Measurements from ENCODE around the gene CLDN24. TPM values are rescaled to one million over a fixed set of nuclear protein-coding genes. Genes with fewer than 3 reads are reported as not detected.
A peak's percentile ranks its signal among the peaks of the same experiment; 100 is the strongest.

CLDN24 gene
- total RNA-seq, 1 experiment from 2014 or later = not detected

GRCh38 chr4:183291070-183291469 lies 31.2 kb downstream of the CLDN24 start:
- TF ChIP-seq CTCF (IDR thresholded peaks at IDR 0.05; ENCODE audit: unreplicated experiment) = no peak
- no peaks in the 10 kb centered on the region for H3K27me3 Mint-ChIP-seq (ENCODE audit: unreplicated experiment)
- H3K36me3 Mint-ChIP-seq (ENCODE audit: insufficient read depth, unreplicated experiment) = no peaks in the 10 kb centered on the region
- DNase-seq = no peak
- peaks cover 33% of the 10 kb centered on the region for H3K4me1 Mint-ChIP-seq (ENCODE audit: low read depth, unreplicated experiment)
- intact Hi-C loops (cut with micrococcal nuclease; ENCODE audit: unreplicated experiment) = no loop called here
- CTCF ChIA-PET = no interaction called here
- no TSS peak for BruUV-seq (replicated peaks)
- no peak overlapping the region for H3K27ac Mint-ChIP-seq (ENCODE audit: unreplicated experiment)
- no peak overlapping the region for H3K4me3 Mint-ChIP-seq (ENCODE audit: low read depth, unreplicated experiment)
- H3K9me3 Mint-ChIP-seq (ENCODE audit: low read depth, unreplicated experiment) = no peaks in the 10 kb centered on the region

DNA sequence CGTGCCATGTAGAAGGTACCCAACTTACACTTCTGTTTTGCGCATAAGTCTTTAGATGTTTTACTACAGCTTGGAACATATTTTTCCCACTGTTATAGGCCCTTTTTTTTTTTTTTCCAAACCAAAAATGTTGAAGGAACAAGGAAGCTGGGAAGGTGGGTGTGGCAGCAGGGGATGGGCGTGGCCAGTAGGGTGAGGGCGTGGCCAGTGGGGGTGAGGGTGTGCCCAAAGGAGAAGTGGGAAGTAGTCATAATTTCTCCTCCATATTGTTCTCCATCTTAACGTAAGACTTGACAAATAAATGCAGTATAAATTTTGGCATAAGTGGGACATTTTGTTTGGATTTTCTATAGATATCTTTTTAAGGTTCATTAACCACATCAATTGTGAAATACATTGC lies 32.5 kb downstream of the CLDN24 start:
- Mint-ChIP-seq H3K9me3 (ENCODE audit: low read depth, unreplicated experiment) (no peaks in the 10 kb centered on the region), H3K4me1 (ENCODE audit: low read depth, unreplicated experiment) (peaks cover 37% of the 10 kb centered on the region), H3K36me3 (ENCODE audit: insufficient read depth, unreplicated experiment) (no peaks in the 10 kb centered on the region), H3K4me3 (ENCODE audit: low read depth, unreplicated experiment) (no peak overlapping the region), H3K27me3 (ENCODE audit: unreplicated experiment) (no peaks in the 10 kb centered on the region), H3K27ac (ENCODE audit: unreplicated experiment) (no peak overlapping the region)
- no peak for TF ChIP-seq CTCF (IDR thresholded peaks at IDR 0.05; ENCODE audit: unreplicated experiment)
- intact Hi-C loops (cut with micrococcal nuclease; ENCODE audit: unreplicated experiment) = loop anchor here (10.0 kb wide), 1 partner anchor 45 kb away; no protein-coding TSS in a partner anchor
- CTCF ChIA-PET = no interaction called here
- peak; percentile 36 for DNase-seq
- no TSS peak for BruUV-seq (replicated peaks)

GRCh38 chr4:183288955-183289354 lies 33.3 kb downstream of the CLDN24 start:
- CTCF ChIA-PET = interaction anchor here (0.5 kb wide), 1 partner anchor 9 kb away, joined by 6 read pairs; no protein-coding TSS in a partner anchor
- BruUV-seq (replicated peaks) = no TSS peak
- Mint-ChIP-seq H3K27me3 (ENCODE audit: unreplicated experiment) (no peaks in the 10 kb centered on the region), H3K36me3 (ENCODE audit: insufficient read depth, unreplicated experiment) (no peaks in the 10 kb centered on the region), H3K4me3 (ENCODE audit: low read depth, unreplicated experiment) (no peak overlapping the region), H3K4me1 (ENCODE audit: low read depth, unreplicated experiment) (peaks cover 37% of the 10 kb centered on the region), H3K27ac (ENCODE audit: unreplicated experiment) (no peak overlapping the region), H3K9me3 (ENCODE audit: low read depth, unreplicated experiment) (no peaks in the 10 kb centered on the region)
- no peak for DNase-seq
- intact Hi-C loops (cut with micrococcal nuclease; ENCODE audit: unreplicated experiment) = loop anchor here (10.0 kb wide), 1 partner anchor 46 kb away; no protein-coding TSS in a partner anchor
- TF ChIP-seq CTCF (IDR thresholded peaks at IDR 0.05; ENCODE audit: unreplicated experiment) = no peak

- Mint-ChIP-seq H3K36me3 (ENCODE audit: insufficient read depth, unreplicated experiment) (no peaks in the 10 kb centered on the region), H3K27me3 (ENCODE audit: unreplicated experiment) (no peaks in the 10 kb centered on the region), H3K4me3 (ENCODE audit: low read depth, unreplicated experiment) (peak overlapping the region; percentile 47), H3K27ac (ENCODE audit: unreplicated experiment) (peak overlapping the region; percentile 65), H3K4me1 (ENCODE audit: low read depth, unreplicated experiment) (peaks cover 40% of the 10 kb centered on the region), H3K9me3 (ENCODE audit: low read depth, unreplicated experiment) (no peaks in the 10 kb centered on the region)
- intact Hi-C loops (cut with micrococcal nuclease; ENCODE audit: unreplicated experiment) = loop anchor here (1.0 to 10.0 kb wide), 3 partner anchors 47 to 120 kb away; no protein-coding TSS in a partner anchor
- no peak for TF ChIP-seq CTCF (IDR thresholded peaks at IDR 0.05; ENCODE audit: unreplicated experiment)
- peak; percentile 23 for DNase-seq
- CTCF ChIA-PET = interaction anchor here (1.5 kb wide), 1 partner anchor 111 kb away, joined by 6 read pairs; no protein-coding TSS in a partner anchor
- BruUV-seq (replicated peaks) = no TSS peak
Measured at GRCh38 chr4:183287677-183288076, 34.5 kb downstream of the CLDN24 start.
